ENCODE data around the gene ATP6V1G3. TPM values are rescaled to one million over a fixed set of nuclear protein-coding genes. Genes with fewer than 3 reads are reported as not detected.
A peak's percentile ranks its signal among the peaks of the same experiment; 100 is the strongest.

Gene ATP6V1G3
- total and polyA plus RNA-seq, 2 of the 4 experiments (the other 2 are of a cell fraction) = not detected

GRCh38 chr1:198498103-198498385 lies 42.4 kb downstream of the ATP6V1G3 start:
- Histone ChIP-seq H3K23ac (ENCODE audit: low read depth, low read length) (no peak overlapping the region), H3K18ac (ENCODE audit: low read depth, low read length) (peak overlapping the region; percentile 87), H3K4me1 (ENCODE audit: control insufficient read depth, insufficient read depth, low read length) (peaks cover 31% of the 10 kb centered on the region), H4K20me1 (ENCODE audit: insufficient read depth, low read length) (no peaks in the 10 kb centered on the region), H2BK20ac (ENCODE audit: low read depth, low read length) (peak overlapping the region; percentile 96), H2BK5ac (ENCODE audit: low read depth, low read length, poor library complexity, severe bottlenecking) (peak overlapping the region; percentile 64), H3K79me1 (ENCODE audit: low read depth in 1 of 2, low read length in 2 of 2) (no peaks in the 10 kb centered on the region; a peak in 2 of 4 replicates), H3K4me3 (ENCODE audit: insufficient read depth, low read depth, low read length) (no peak overlapping the region), H3K4me2 (ENCODE audit: low read depth, low read length) (no peak overlapping the region), H3K9me3 (ENCODE audit: control insufficient read depth, insufficient read depth, low read length) (no peaks in the 10 kb centered on the region), H2BK15ac (ENCODE audit: low read depth, low read length) (peak overlapping the region; percentile 16; the same call in 2 of the 3 replicates), H3K4ac (ENCODE audit: low read depth, low read length) (peak overlapping the region; percentile 90), H4K91ac (ENCODE audit: insufficient read depth, low read depth, low read length) (peak overlapping the region; percentile 80), H3K9ac (ENCODE audit: low read depth, low read length) (no peak overlapping the region), H4K8ac (ENCODE audit: low read depth in 2 of 2, low read length in 2 of 2) (peak overlapping the region in 1 of 2 experiments; percentile 50; a peak in 2 of 4 replicates), H3K27ac (ENCODE audit: insufficient read depth, low read length) (no peak overlapping the region), H2BK120ac (ENCODE audit: low read depth, low read length) (peak overlapping the region; percentile 95), H3K36me3 (ENCODE audit: control insufficient read depth, insufficient read depth, low read length) (no peaks in the 10 kb centered on the region), H2AK5ac (ENCODE audit: low read depth, low read length) (0 out of 2 replicates have a peak overlapping the region, but pooled peaks have one; percentile 54), H3K27me3 (ENCODE audit: control insufficient read depth, insufficient read depth, low read length) (no peaks in the 10 kb centered on the region), H3K14ac (replicated peaks; ENCODE audit: low read depth, low read length) (peak overlapping the region; percentile 73; the same call in 1 of the 2 replicates), H2AFZ (replicated peaks; ENCODE audit: low read length, poor library complexity) (no peak overlapping the region), H3K9me1 (ENCODE audit: insufficient read depth, low read length) (peaks cover 32% of the 10 kb centered on the region), H3K56ac (ENCODE audit: extremely low read depth, insufficient read depth, low read length) (peak overlapping the region; percentile 32; the same call in 1 of the 2 replicates), H2AK9ac (replicated peaks; ENCODE audit: low read depth, low read length, poor library complexity) (no peak overlapping the region), H4K5ac (ENCODE audit: low read depth, low read length) (peak overlapping the region; percentile 79)
- ChIA-PET POLR2A (ENCODE audit: unreplicated experiment) (no interaction called here), CTCF (interaction anchor here (0.6 kb wide), 2 partner anchors 68 to 216 kb away, joined by 3 read pairs; no protein-coding TSS in a partner anchor)
- intact Hi-C loops (cut with micrococcal nuclease) = no loop called here
- dilution Hi-C loops (cut with HindIII; ENCODE audit: low sequenced_read_pairs, unreplicated experiment) = no loop called here
- DNase-seq = no peak
- WGBS, 2 experiments (ENCODE audit: extremely low coverage in 2 of 2, insufficient read length in 1 of 2) = no CpG with 5 or more reads among the region's 1 CpG
- no TSS peak for BruUV-seq (replicated peaks)
- TF ChIP-seq, protein P1, sequence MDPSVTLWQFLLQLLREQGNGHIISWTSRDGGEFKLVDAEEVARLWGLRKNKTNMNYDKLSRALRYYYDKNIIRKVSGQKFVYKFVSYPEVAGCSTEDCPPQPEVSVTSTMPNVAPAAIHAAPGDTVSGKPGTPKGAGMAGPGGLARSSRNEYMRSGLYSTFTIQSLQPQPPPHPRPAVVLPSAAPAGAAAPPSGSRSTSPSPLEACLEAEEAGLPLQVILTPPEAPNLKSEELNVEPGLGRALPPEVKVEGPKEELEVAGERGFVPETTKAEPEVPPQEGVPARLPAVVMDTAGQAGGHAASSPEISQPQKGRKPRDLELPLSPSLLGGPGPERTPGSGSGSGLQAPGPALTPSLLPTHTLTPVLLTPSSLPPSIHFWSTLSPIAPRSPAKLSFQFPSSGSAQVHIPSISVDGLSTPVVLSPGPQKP (IDR thresholded peaks at IDR 0.05; ENCODE audit: borderline replicate concordance, low read depth, low read length) = no peak
- no peak for TF ChIP-seq MXI1 (IDR thresholded peaks at IDR 0.05; ENCODE audit: borderline replicate concordance, low read depth, low read length)
- TF ChIP-seq BHLHE40 (IDR thresholded peaks at IDR 0.05; ENCODE audit: low read depth, low read length) = no peak
- TF ChIP-seq MAFK (IDR thresholded peaks at IDR 0.05; ENCODE audit: low read depth, low read length) = no peak
- no peak for TF ChIP-seq CHD1 (IDR thresholded peaks at IDR 0.05; ENCODE audit: low read depth, low read length)
- no peak for TF ChIP-seq RCOR1 (IDR thresholded peaks at IDR 0.05; ENCODE audit: insufficient replicate concordance, low read length)
- TF ChIP-seq MAZ (IDR thresholded peaks at IDR 0.05; ENCODE audit: borderline replicate concordance, low read depth, low read length) = no peak
- TF ChIP-seq FOS (IDR thresholded peaks at IDR 0.05; ENCODE audit: low read depth, low read length) = no peak
- TF ChIP-seq SMC3 (IDR thresholded peaks at IDR 0.05; ENCODE audit: low read depth, low read length) = no peak
- TF ChIP-seq, protein P2, sequence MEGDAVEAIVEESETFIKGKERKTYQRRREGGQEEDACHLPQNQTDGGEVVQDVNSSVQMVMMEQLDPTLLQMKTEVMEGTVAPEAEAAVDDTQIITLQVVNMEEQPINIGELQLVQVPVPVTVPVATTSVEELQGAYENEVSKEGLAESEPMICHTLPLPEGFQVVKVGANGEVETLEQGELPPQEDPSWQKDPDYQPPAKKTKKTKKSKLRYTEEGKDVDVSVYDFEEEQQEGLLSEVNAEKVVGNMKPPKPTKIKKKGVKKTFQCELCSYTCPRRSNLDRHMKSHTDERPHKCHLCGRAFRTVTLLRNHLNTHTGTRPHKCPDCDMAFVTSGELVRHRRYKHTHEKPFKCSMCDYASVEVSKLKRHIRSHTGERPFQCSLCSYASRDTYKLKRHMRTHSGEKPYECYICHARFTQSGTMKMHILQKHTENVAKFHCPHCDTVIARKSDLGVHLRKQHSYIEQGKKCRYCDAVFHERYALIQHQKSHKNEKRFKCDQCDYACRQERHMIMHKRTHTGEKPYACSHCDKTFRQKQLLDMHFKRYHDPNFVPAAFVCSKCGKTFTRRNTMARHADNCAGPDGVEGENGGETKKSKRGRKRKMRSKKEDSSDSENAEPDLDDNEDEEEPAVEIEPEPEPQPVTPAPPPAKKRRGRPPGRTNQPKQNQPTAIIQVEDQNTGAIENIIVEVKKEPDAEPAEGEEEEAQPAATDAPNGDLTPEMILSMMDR (conservative IDR thresholded peaks at IDR 0.05; ENCODE audit: low read depth, low read length) = no peak
- TF ChIP-seq RAD21 (IDR thresholded peaks at IDR 0.05; ENCODE audit: low read length) = no peak
- no peak for TF ChIP-seq RFX5 (IDR thresholded peaks at IDR 0.05; ENCODE audit: low read depth, low read length)
- no peak for TF ChIP-seq USF2 (IDR thresholded peaks at IDR 0.05; ENCODE audit: low read depth, low read length)
- no peak for TF ChIP-seq CEBPB (IDR thresholded peaks at IDR 0.05; ENCODE audit: low read depth, low read length)
- no peak for TF ChIP-seq NFE2L2 (IDR thresholded peaks at IDR 0.05; ENCODE audit: low read depth, low read length)
- no peak for TF ChIP-seq POLR2A (IDR thresholded peaks at IDR 0.05; ENCODE audit: low read depth, low read length)
- ATAC-seq (ENCODE audit: low read depth) = no peak
- in situ Hi-C loops (cut with MboI; ENCODE audit: low sequenced_read_pairs) = no loop called here

Data from IMR-90 (cell line).